Natural killer cell (primary cell): Measurements from ENCODE around the gene TRUB2. TPM values are rescaled to one million over a fixed set of nuclear protein-coding genes. Genes with fewer than 3 reads are reported as not detected.
A peak's percentile ranks its signal among the peaks of the same experiment; 100 is the strongest.
"Not testable (repeated sequence)": the region's sequence is repeated elsewhere in the genome, so short reads cannot be mapped to it uniquely, and the experiment has no call there.

Experiments used
- ATAC-seq, 3 donors: fragments of 150-1000 bp in 2 of 3; fragments of 200-7000 bp in 1 of 3; cut with Tn5 transposase; 1 replicate in 1 of 3; 2 replicates in 2 of 3; pipeline ENCODE4 v1.10.0; 2021; ENCODE audit warnings: mild to moderate bottlenecking in 2 of 3, moderate library complexity in 2 of 3
- DNase-seq, 2 donors: peaks; one replicate each; pipeline versions ENCODE4 v3.0.0 to v3.0.0-alpha.2; 2013 to 2021; ENCODE audit warnings: mixed read lengths in 1 of 2
- H3K27ac ChIP-seq: one replicate; pipeline ENCODE4 v1.5.1; 2013; ENCODE audit warnings: mild to moderate bottlenecking, low read length
- H3K27me3 ChIP-seq: one replicate; pipeline ENCODE4 v1.6.1; 2013; ENCODE audit warnings: low read length; ENCODE audit not compliant: control insufficient read depth, insufficient read depth
- H3K36me3 ChIP-seq: one replicate; pipeline ENCODE4 v1.6.1; 2013; ENCODE audit warnings: low read length; ENCODE audit not compliant: control insufficient read depth, insufficient read depth
- H3K4me1 ChIP-seq: one replicate; pipeline ENCODE4 v1.6.1; 2013; ENCODE audit warnings: low read length; ENCODE audit not compliant: control insufficient read depth, insufficient read depth
- H3K4me3 ChIP-seq: one replicate; pipeline ENCODE4 v1.5.1; 2013; ENCODE audit warnings: low read length
- H3K9me3 ChIP-seq: one replicate; pipeline ENCODE4 v1.6.1; 2013; ENCODE audit warnings: low read length; ENCODE audit not compliant: control insufficient read depth, insufficient read depth
- H3K27ac Mint-ChIP-seq, 2 donors: one replicate each; pipeline ENCODE4 v1.8.0; 2022; ENCODE audit warnings: mild to moderate bottlenecking in 2 of 2, mixed read lengths in 2 of 2, moderate library complexity in 1 of 2
- H3K27me3 Mint-ChIP-seq, 2 donors: one replicate each; pipeline ENCODE4 v1.8.0; 2022; ENCODE audit warnings: low read depth in 2 of 2, mixed read lengths in 2 of 2
- H3K36me3 Mint-ChIP-seq: one replicate; pipeline ENCODE4 v1.8.0; 2022; ENCODE audit warnings: mixed read lengths
- H3K4me1 Mint-ChIP-seq, 2 donors: one replicate each; pipeline ENCODE4 v1.8.0; 2022; ENCODE audit warnings: mixed read lengths in 2 of 2
- H3K4me3 Mint-ChIP-seq: one replicate; pipeline ENCODE4 v1.8.0; 2022; ENCODE audit warnings: mild to moderate bottlenecking, moderate library complexity, mixed read lengths
- H3K9me3 Mint-ChIP-seq, 2 donors: one replicate each; pipeline ENCODE4 v1.8.0; 2022; ENCODE audit warnings: mixed read lengths in 2 of 2
- WGBS: methylation state at CpG from one replicate; pipeline ENCODE4 v1.1.7; 2013; ENCODE audit warnings: missing lambda C conversion rate; ENCODE audit not compliant: insufficient coverage; 5-methylcytosine and 5-hydroxymethylcytosine counted together
- intact Hi-C: fragments of 100-400 bp; cut with micrococcal nuclease; formaldehyde crosslinking; loops from one replicate; pipeline ENCODE4 v1.14.2; 2022
- total RNA-seq, 4 donors: library from RNA; stranded (reverse); fragments of 120-200 nt in 1 of 4; gene quantifications; one replicate each; pipeline versions ENCODE4 v1.2.3 to v1.2.4, GENCODE V29; 2013 to 2022
- TF ChIP-seq, protein P1 (sequence below): fragments of 200-600 bp; IDR thresholded peaks from one replicate; pipeline ENCODE4 v1.8.0; 2022; ENCODE audit warnings: antibody characterized with exemption

TRUB2 gene
- total RNA-seq, 3 donors from 2014 or later (not counting 1 experiment from before 2014, with no cell fraction given), result 8.8 to 12.0 (median 11.3) TPM

DNA sequence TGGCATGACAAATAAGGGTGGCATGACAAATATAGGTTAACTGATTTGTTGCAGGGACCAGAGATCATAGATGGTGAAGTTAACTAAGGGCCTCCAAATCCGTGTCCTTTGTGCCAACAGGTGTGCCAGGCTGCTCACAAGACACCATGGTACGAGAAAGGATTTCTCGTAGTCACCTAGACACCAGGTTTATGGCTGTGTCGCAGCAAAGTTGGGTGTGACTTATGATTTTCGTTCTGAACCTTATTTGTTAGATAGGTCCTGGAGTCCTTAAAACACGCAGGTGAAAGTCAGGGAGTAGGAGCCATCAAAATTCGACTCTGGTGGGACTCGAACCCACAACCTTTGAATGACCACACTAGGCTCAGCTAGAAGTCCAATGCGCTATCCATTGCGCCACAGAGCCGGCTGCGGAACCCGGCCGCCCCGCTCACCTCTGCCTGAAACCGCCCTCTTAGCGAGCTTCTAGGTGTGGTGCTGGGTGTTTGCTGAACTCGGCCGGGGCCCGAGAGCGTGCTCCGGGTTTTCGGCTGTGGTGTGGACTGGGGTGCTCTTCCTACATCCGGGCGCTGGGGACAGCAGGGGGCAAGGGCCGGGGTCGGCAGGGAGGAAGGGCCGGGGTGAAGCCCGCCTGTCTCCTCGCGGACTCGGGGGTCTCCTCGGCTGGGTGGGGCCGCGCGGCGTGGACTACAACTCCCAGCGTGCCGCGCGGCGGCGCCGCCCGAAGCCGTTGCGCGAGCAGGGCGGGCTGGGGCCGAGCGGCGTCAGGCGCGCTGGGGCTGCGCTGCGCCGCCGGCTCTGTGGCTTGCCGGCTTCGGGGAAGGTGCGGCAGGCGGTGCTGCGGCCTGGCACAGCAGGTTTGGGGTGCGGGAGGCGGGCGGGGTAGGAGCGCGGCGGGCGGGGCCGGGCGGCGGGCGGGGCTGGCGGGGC lies 17.8 kb upstream of the TRUB2 start, which contains the start of gene SLC27A4:
Gene SLC27A4, plus strand, starts transcription at position 767 of the 930 bp plus-strand sequence. CDS start 2,606 bp downstream, outside the sequence.
- ATAC-seq (peak; percentile 90 to 95 (median 93)), DNase-seq (peak; percentile 64 to 92)
- 7% methylated on average over 75 of the region's 75 CpGs for WGBS
- TF ChIP-seq, protein P1, sequence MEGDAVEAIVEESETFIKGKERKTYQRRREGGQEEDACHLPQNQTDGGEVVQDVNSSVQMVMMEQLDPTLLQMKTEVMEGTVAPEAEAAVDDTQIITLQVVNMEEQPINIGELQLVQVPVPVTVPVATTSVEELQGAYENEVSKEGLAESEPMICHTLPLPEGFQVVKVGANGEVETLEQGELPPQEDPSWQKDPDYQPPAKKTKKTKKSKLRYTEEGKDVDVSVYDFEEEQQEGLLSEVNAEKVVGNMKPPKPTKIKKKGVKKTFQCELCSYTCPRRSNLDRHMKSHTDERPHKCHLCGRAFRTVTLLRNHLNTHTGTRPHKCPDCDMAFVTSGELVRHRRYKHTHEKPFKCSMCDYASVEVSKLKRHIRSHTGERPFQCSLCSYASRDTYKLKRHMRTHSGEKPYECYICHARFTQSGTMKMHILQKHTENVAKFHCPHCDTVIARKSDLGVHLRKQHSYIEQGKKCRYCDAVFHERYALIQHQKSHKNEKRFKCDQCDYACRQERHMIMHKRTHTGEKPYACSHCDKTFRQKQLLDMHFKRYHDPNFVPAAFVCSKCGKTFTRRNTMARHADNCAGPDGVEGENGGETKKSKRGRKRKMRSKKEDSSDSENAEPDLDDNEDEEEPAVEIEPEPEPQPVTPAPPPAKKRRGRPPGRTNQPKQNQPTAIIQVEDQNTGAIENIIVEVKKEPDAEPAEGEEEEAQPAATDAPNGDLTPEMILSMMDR, result no peak
- Mint-ChIP-seq H3K4me1 (peaks cover 7% of the 10 kb centered on the region in 2 donors), H3K36me3 (no peaks in the 10 kb centered on the region), H3K9me3 (no peaks in the 10 kb centered on the region), H3K27me3 (no peaks in the 10 kb centered on the region), H3K4me3 (peak within 1 kb of the TSS; percentile 83), H3K27ac (peak within 1 kb of the TSS; percentile 37 to 75)
- no peaks in the 10 kb centered on the region for H3K9me3 ChIP-seq
- intact Hi-C loops, result loop anchor here (1.0 kb wide), 1 partner anchor 18 kb away; the partner anchor contains the start of genes COQ4 and TRUB2
- H3K27me3 ChIP-seq, result no peaks in the 10 kb centered on the region
- H3K4me3 ChIP-seq, result peak within 1 kb of the TSS; percentile 61
- peak within 1 kb of the TSS; percentile 49 for H3K27ac ChIP-seq
- H3K4me1 ChIP-seq, result peaks cover 15% of the 10 kb centered on the region
- H3K36me3 ChIP-seq, result peaks cover 18% of the 10 kb centered on the region

DNA sequence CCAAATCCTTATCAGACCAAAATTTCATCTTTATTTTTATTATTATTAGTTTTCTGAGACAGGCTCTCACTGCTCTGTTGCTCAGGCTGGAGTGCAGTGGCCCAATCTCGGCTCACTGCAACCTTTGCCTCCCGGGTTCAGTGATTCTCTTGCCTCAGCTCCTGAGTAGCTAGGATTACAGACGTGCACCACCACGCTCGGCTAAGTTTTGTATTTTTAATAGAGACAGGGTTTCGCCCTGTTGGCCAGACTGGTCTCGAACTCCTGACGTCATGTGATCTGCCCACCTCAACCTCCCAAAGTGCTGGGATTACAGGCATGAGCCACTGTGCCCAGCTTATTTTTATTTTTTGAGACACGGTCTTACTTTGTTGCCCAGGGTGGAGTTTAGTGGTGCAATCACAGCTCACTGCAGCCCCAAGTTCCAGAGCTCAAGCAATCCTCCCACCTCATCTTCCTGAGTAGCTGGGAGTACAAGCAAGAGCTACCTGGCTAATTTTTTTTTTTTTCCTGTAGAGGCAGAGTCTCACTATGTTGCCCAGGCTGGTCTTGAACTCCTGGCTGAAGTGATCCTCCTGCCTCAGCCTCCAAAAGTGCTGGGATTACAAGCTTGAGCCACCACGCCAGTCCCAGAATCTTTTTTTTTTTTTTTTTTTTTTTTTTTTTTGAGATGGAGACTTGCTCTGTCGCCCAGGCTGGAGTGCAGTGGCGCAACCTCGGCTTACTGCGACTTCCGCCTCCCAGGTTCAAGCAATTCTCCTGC lies 16.8 kb upstream of the TRUB2 start:
- H3K27me3 Mint-ChIP-seq, H3K9me3 Mint-ChIP-seq, H3K4me3 ChIP-seq, H3K27me3 ChIP-seq, ATAC-seq, intact Hi-C loops, DNase-seq, H3K4me1 Mint-ChIP-seq, H3K36me3 Mint-ChIP-seq, H3K27ac Mint-ChIP-seq, H3K9me3 ChIP-seq, H3K27ac ChIP-seq: not testable (repeated sequence)
- 94% methylated on average over 15 of the region's 15 CpGs for WGBS
- peak overlapping the region; percentile 80 for H3K4me3 Mint-ChIP-seq
- peaks cover 15% of the 10 kb centered on the region for H3K4me1 ChIP-seq
- H3K36me3 ChIP-seq, result peaks cover 10% of the 10 kb centered on the region

DNA sequence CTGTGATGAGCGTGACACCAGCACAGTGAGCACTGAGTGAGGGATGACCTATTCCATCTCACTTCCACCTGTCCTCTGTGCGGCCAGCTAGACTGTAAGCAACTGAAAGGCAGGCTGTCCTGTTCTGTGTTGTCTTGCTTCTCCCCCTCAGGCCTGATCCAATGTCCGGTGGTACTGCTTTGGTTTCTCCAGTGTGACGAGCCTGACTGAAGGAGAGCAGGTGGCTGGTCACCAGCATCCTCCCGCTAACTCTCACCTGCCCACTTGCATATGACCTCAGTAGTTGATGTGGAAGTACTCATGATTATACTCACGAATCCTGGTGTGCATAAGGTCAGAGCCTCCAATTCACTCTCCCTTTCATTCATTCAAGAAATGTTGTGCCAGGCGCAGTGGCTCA lies 15.7 kb upstream of the TRUB2 start:
- H3K9me3 ChIP-seq, result no peaks in the 10 kb centered on the region
- DNase-seq (no peak), ATAC-seq (no peak)
- no peak overlapping the region for H3K4me3 Mint-ChIP-seq
- no peak overlapping the region for H3K4me3 ChIP-seq
- TF ChIP-seq, protein P1, result no peak
- H3K27me3 Mint-ChIP-seq, result no peaks in the 10 kb centered on the region
- intact Hi-C loops, result no loop called here
- no peaks in the 10 kb centered on the region for H3K27me3 ChIP-seq
- no peak overlapping the region for H3K27ac Mint-ChIP-seq
- no peaks in the 10 kb centered on the region for H3K9me3 Mint-ChIP-seq
- H3K36me3 ChIP-seq, result peaks cover 2% of the 10 kb centered on the region
- 94% methylated on average over 7 of the region's 7 CpGs for WGBS
- no peaks in the 10 kb centered on the region for H3K36me3 Mint-ChIP-seq
- H3K4me1 ChIP-seq, result peaks cover 15% of the 10 kb centered on the region
- H3K27ac ChIP-seq, result no peak overlapping the region
- H3K4me1 Mint-ChIP-seq, result peaks cover 7% of the 10 kb centered on the region in 2 donors

DNA sequence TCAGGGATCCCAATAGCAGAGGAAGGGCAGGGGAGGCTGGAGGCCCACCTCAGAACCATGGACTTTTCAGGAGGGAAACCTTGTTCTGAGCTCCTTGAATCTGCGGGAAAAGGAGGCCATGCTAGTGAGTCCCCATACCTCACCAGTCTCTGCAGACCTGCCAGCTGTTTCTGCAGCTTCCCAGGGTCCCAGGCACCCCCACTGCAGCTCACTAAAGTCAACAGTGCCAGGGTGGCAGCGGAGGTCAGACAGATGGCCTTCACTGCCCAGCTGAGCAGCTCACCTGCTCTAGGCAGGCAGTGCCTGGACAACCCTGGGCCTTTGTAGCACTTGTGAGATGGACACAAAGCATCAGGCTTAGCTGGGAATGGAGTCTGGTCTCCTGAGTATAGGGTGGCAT lies 13.7 kb upstream of the TRUB2 start:
- Mint-ChIP-seq H3K27me3 (no peaks in the 10 kb centered on the region), H3K4me3 (no peak overlapping the region), H3K4me1 (no peaks in the 10 kb centered on the region), H3K9me3 (no peaks in the 10 kb centered on the region), H3K27ac (no peak overlapping the region), H3K36me3 (no peaks in the 10 kb centered on the region)
- intact Hi-C loops, result no loop called here
- no peak for DNase-seq
- H3K27me3 ChIP-seq, result no peaks in the 10 kb centered on the region
- peaks cover 4% of the 10 kb centered on the region for H3K36me3 ChIP-seq
- H3K27ac ChIP-seq, result no peak overlapping the region
- 98% methylated on average over 2 of the region's 2 CpGs for WGBS
- peaks cover 8% of the 10 kb centered on the region for H3K4me1 ChIP-seq
- TF ChIP-seq, protein P1, result no peak
- no peaks in the 10 kb centered on the region for H3K9me3 ChIP-seq
- ATAC-seq, result no peak
- no peak overlapping the region for H3K4me3 ChIP-seq
